HG03439 (cell line): ENCODE data around the gene TRIM33.
A peak's percentile ranks its signal among the peaks of the same experiment; 100 is the strongest.
"Not testable (repeated sequence)": the region's sequence is repeated elsewhere in the genome, so short reads cannot be mapped to it uniquely, and the experiment has no call there.

ENCODE experiments used
- ATAC-seq: cut with Tn5 transposase; IDR thresholded peaks from one replicate; pipeline ENCODE4 v1.9.1; 2021; ENCODE audit warnings: mild to moderate bottlenecking, moderate library complexity; ENCODE audit not compliant: unreplicated experiment

Gene TRIM33

DNA sequence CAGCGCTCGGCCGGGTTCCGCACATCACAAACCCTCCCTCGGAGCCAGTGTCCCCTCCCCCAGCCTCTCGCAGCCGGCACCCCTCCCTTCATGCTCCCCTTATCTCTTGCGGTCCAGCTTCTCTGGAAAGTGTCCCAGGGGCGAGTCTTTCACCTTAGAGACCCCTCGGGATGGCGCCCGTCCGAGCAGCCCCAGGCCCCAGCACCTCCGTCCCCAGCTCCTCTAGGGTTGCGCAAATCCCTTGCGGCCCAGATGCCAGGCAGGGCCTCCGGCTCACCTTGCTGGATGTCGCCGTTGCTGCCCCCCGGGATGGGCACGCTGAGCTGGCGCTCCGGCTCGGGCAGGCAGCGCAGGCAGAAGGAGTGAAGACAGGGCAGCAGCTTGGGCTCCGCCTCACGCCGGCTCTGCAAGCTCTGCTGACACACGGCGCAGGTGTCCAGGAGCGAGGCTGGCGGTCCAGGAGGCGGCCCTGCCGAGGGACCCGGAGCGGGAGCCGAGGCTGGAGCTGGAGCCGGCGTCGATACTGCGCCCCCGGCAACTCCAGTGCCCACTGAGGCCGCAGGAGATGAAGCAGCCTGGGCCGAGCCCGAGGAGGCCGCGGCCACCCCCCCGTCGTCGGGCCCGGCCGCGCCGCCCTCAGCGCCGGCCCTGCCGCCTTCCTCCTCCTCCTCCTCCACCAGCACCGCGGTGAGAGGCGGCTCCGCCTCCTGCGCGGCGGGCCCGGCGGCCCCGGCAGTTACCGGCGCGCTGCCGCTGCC, 550 bp downstream of the TRIM33 start:
- ATAC-seq = peak; percentile 57

DNA sequence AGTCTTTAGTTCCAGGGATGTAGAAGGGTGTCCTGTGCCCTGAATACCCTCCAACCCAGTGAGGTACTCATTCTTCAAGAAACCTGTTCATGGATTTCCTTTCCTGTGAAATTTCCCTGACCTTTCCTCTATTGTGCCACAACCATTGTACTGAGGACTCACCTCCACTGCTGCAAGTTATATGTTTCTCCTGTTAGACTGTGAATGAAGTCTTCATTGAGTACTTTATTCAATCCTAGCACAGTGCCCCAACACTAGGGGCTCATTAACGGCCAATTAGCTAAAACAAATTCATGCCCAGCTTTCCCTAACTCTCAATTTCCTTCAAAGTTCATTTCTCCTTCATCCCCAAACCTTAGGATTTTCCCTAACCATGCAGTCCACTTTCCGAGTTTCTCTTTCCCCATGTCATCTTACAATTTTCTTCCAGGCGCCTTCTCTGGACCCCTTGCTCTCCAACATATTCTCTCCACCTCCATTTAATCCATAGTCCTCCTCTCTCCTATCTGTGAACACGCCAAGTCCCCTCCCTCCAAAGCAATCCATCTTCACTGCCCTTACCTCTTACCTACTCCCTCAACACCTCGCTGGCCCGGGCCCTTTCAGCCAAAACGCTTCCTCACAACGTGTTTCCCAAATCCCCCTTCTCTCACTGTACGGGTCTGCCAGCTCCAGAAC, 1.3 kb downstream of the TRIM33 start:
- ATAC-seq = no peak

DNA sequence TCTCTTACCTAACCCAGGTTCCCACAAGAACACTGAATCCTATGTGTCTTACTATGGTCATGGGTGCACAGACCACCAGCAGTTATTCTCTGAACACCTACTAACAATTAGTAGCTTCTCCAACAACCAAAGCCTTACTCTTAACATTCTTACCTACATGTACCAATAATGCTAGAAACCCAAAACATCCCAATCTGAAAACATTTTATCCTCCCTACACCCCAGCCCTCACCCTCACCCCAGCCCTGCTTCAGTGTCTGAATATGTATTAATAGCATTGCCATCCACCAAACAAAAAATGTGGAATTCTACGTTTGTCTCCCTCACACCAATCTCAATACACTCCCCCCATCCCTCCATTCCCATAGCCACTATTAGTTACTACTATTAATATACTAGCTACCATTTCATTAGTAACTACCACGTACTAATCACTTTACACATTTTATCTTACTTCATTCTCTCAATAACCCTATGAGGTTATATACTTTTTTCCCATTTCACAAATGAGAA, 2.6 kb downstream of the TRIM33 start:
- ATAC-seq = no peak

DNA sequence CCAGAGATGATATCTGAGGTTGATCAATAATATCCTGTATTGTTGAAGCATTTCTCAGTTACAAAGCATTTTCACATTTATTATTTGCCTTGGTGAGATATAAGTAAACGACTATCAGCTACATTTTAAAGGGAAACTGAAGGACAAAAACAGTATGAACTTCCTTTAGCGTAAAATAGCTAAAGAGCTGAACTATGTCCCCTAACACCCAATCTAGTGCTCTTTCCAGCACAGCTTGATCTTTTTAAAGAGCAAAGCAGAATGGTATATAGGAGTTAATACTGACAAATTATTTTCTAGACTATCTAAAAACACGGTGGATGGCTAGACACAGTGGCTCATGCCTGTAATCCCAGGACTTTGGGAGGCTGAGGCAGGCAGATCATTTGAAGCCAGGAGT, 3.5 kb downstream of the TRIM33 start:
- ATAC-seq = no peak

DNA sequence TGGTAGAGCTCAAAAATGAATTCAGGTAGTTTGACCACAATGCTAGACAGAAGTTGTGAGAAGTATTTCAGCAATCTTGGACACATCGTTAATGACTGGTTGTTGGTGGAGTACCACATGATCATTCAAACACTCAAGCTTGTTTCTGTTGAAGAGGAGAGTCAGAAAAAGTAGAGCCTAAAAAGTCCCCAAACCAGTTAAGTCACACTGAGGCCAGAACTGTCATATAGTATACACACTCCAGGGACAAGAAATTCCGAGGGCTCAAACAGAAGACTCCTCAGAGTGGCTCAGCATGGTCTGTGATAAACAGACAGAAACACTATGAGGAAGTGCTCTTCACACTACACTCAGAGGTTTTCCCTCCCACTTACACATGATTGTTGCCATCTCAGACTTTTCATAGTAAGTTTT, 5.8 kb downstream of the TRIM33 start:
- ATAC-seq = no peak

DNA sequence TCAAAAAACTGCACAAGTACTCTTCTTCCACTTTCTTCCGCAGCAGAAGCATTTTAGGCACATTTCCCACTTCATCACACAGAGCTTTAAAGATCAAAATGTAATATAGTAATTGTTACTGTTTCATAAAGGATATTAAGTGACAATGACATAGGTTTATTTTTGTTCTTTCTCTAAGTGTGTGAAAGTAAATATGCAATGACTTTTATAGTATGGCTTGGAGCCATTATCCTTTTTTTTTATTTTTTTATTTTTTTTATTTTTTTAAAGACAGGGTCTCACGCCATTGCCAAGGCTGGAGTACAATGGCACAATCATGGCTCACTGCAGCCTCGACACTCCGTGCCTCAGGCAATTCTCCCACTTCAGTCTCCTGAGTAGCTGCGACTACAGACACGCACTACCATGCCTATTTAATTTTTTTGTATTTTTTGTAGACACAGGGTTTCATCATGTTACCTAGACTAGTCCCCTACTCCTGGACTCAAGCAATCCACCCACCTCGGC, 7.0 kb downstream of the TRIM33 start:
- ATAC-seq = no peak

DNA sequence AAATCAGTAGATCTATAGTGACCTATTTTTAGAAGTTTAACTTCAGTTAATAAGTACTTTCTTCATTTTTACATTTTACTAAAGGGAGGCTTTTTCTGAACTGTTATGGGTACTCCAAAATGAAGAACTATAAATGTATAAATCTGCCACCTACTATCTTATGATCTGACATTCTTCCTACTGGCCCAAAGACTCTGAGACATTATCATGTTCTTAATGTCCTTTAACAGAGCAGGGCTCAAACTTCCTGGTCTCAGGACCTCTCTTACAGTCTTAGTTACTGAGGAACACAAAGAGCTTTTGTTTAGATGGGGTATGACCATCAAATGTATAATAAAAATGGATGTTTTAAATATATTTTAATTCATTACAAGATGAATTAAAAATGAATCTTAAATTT, 8.9 kb downstream of the TRIM33 start:
- ATAC-seq = no peak

DNA sequence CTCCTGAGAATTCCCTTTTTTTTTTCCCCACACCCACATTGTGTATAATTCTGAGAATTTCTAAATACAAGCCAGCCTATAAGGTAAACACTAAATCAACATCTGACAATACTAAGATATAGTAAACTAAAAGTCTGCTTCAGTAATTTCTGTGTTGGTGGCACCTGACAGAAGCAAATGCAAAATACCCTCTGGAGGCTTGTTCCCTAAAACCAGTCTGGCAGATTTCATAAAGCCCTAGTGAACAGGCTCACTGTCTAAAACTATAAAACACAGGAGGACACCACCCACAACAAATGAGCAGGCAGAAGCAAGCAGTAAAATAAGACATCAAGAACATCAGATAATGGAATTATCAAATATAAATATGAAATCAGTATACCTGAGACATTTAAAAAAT, 11.5 kb downstream of the TRIM33 start:
- ATAC-seq = no peak

DNA sequence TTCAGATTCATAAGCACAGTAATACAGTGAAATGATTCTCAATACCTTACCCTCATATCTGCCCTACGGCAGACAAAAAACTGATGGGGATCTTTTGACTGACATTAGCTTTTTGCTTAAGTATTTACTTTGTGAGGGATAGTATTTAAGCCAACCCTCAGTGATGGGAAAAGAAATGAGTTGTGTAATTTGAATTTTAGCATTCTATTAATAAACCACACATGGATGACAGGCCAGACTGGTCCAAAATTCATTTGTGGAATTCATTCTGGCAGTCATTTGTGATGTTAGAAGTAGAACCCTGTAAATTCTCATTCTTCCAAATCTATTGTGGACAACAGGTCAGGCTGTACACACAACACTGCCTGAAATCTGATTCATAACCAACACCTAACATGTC, 14.9 kb downstream of the TRIM33 start:
- no peak for ATAC-seq

DNA sequence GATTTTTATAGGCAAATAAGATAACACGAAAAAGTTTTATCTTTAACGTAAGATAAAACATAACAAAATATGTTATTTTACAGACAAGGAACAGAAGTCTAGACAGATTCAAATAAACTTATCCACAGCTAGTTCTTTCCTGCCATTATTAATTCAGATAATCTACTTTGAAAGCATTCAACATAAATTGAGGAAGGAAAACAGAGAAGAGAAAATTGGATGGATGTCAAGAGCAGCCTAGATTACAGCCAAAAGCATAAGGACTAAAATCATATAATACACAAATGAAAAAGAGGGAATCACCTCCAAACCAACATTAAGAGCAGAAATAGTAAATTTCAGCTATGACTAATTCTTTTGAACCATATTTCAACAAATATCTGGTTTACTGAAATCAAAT, 15.5 kb downstream of the TRIM33 start:
- ATAC-seq = no peak

DNA sequence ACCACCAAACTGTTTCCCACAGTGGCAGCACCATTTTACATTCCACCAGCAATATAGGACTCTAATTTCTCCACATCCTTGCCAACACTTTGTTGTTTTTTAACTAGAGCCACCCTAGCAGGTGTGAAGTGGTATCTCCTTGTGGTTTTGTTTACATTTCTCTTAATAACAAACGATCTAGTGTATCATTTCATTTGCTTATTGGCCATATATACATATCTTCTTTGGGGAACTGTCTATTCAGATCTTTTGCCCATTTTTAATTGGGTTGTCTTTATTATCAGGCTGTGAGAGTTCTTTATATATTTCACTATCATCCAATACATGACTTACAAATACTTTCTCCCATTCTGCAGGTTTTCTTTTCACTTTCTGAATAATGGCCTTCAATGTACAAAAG, 18.0 kb downstream of the TRIM33 start:
- no peak for ATAC-seq

DNA sequence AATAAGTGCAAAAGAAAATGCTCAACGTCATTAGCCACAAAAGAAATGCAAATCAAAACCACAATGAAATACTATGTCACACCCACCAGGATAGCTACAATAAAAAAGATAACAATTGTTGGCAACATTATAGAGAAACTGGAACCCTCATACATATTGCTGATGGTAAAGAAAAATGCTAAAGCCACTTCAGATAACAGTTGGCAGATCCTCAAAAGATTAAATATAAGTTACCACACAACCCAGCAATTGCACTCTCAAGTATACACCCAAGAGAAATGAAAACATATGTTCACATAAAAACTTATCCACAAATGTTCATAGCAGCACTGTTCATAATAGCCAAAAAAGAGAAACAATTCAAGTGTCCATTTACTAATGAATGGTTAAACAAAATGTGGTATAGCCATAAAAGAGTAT, 20.7 kb downstream of the TRIM33 start:
- no peak for ATAC-seq

DNA sequence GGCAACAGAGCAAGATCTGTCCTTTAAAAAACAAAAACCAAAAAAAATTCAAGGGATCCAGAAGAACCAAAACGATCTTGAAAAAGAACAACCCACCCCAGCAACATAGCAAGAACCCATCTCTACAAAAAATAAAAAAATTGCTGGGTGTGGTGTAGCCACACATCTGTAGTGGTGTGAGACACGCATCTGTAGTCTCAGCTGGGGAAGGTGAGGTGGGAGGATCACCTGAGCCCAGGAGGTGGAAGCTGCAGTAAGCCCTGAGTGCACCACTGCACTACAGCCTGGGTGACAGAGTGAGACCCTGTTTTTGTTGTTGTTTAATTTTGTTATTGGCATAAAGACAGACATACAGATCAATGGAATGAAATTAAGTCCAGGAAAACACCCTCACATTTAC, 22.3 kb downstream of the TRIM33 start:
- ATAC-seq = no peak

DNA sequence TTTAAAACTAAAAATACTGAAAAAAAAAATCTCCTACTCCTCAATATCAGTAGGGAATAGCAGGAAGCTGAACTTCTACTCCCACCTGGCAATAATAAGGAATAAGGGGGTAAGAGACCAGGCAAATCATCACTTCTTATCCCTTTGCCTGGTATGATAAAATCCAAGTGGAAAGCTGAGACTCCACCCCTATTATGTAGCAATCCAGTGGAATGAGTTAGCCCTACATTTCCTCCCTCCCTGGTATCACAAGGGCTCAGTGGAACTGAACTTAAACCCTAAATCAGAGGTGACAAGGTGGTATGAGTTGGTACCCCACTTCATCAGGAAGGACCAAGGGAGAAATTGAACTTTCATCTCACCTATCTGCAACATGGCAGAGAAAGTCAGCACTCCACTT, 25.7 kb downstream of the TRIM33 start:
- no peak for ATAC-seq

DNA sequence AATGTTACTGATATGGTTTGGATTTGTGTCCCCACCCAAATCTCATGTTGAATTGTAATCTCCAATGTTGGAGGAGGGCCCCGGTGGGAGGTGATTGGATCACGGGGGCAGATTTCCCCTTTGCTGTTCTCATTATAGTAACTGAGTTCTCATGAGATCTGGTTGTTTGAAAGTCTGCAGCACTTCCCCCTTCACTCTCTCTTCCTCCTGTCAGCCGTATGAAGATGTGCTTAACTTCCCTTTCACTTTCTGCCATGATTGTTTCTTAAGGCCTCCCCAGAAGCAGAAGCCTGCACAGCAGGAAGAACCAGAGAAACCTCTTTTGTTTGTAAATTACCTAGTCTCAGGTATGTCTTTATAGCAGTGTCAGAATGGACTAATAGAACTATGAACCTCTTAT, 28.4 kb downstream of the TRIM33 start:
- no peak for ATAC-seq

DNA sequence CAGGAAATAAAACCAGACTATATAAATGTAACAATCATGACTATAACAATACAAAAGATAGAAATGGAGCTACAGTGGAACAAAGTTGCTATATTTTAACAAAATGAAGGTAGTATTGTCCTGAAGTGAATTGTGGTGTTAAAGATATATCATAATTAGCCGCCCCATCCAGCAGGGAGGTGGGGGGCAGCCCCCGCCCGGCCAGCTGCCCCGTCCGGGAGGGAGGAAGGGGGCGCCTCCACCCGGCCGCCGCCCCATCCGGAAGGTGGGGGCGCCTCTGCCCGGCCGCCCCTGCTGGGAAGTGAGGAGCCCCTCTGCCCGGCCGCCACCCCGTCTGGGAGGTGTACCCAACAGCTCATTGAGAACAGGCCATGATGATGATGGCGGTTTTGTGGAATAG, 31.4 kb downstream of the TRIM33 start:
- not testable (repeated sequence) for ATAC-seq

DNA sequence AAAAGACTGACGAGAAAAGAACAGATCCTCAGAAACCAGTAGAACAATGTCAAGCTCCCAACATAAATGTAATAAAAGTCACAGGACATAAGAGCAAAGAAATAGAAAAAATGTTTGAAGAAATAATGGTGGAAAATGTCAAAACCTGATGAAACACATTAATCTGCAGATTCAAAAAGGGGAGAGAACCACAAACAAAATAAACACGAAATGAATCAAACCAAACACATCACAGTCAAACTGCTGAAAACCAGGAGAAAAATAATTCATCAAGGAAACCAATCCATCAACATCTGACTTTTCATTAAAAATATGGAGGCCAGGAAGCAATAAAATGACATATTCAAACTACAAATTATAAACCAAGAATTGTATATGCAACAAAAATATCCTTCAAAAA, 31.9 kb downstream of the TRIM33 start:
- no peak for ATAC-seq

DNA sequence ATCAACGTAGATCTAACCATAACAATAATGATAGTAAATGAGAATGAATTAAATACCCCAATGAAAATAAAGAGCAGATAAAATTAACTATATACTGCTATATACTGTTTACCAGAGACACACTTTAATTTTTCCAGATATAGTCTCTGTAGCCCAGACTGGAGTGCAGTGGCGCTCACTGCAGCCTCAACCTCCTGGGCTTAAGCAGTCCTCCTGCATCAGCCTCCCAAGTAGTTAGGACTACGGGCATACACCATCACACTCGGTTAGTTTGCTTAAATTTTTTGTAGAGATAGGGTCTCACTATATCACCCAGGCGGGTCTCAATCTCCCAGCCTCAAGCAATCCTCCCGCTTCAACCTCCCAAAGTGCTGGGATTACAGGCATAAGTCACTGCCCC, 37.2 kb downstream of the TRIM33 start:
- no peak for ATAC-seq

DNA sequence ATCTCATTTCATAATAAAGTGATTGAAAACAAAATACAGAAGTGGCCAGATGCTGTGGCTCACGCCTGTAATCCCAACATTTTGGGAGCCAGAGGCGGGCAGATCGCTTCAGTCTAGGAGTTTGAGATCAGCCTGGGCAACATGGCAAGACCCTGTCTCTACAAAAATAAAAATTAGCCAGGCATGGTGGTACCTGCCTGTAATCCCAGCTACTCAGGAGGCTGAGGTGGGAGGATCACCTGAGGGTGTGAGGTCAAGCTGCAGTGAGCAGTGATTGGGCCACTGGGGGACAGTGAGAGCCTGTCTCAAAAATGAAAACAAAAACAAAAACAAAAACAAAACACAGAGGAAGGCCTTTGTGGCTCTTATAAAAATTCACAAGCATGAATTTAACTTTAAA, 38.6 kb downstream of the TRIM33 start:
- ATAC-seq = no peak

DNA sequence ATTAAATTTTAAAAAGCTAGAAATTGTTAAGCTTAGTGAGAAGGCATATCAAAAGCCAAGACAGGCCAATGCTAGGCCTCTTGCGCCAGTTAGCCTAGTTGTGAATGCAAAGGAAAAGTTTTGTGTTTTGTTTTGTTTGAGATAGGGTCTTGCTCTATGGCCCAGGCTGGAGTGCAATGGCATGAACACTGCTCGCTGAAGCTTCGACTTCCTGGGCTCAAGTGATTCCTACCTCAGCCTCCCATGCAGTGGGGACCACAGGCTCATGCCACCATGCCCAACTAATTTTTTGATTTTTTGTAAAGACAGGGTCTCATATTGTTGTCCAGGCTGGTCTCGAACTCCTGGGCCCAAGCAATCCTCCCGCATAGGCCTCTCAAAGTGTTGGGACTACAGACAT, 40.3 kb downstream of the TRIM33 start:
- no peak for ATAC-seq

DNA sequence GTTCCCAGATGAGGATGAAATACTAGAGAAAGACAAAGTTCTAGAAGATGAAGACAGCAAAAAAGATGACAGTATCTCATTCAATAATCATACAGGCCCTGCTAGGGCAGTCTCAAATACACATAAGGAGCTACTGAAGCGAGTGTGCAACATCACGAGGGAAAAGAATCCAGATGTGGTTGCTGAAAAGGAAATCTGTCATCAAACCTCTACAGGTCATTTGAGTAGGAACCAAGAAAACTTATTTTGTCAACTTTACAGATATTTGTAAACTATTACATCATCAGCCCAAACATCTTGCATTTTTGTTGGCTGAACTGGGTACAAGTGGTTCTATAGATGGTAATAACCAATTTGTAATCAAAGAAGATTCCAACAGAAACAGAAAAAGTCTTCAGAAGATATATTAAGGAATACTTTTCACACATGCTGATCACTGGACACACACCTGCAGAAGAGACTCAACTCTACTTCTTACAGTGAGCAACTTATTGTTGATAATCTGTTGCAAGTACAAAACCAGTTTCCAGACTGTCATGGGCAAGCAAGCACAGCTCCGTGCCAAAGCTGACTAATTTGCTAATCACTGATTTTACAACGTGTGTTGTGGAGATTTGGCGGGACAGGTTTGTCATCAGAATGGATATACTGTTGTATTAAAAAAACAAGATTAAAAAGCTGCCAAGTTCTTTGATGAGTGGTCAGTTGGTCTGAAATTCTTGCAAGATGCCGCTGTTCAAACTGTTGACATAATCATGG, 42.1 kb downstream of the TRIM33 start:
- no peak for ATAC-seq

DNA sequence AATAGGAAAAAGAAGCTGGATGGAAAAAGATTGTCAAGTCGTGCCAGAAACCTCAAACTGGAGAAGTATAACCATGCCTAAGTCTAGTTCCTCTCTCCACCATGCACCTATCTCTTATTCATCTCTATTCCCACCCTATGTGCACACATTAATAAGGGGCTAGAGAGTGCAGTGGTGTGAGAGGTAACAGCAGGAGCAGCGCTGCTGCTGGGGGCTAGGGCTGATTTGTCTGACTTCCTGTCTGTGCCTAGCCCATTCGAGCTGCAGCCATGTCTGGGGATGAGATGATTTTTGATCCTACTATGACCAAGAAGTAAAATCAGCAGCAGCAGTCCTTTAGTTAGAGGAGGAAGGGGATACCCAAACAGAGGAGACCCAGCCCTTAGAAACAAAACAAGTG, 43.0 kb downstream of the TRIM33 start:
- no peak for ATAC-seq
